Calu3 (cell line): Measurements from ENCODE around the gene SMDT1. TPM values are rescaled to one million over a fixed set of nuclear protein-coding genes. Genes with fewer than 3 reads are reported as not detected.

Experiments used
- BruUV-seq: library from RNA; stranded (reverse); fragments of 400-500 nt; replicated peaks from 2 replicates; lab custom pipeline; 2021; lab: Mats Ljungman, UMichigan
- CTCF ChIA-PET: fragments of 300-600 bp; sonication (Branson Sonifier 250); formaldehyde crosslinking; loops from one replicate; lab custom pipeline; 2022; ENCODE audit warnings: antibody characterized with exemption; lab: Charles Lee
- DNase-seq: peaks from one replicate; pipeline ENCODE4 v3.0.0; 2022
- H3K27ac Mint-ChIP-seq: one replicate; pipeline ENCODE4 v1.8.0; 2022; ENCODE audit warnings: mixed read lengths; ENCODE audit not compliant: unreplicated experiment
- H3K27me3 Mint-ChIP-seq: one replicate; pipeline ENCODE4 v1.8.0; 2022; ENCODE audit warnings: mixed read lengths; ENCODE audit not compliant: unreplicated experiment
- H3K36me3 Mint-ChIP-seq: one replicate; pipeline ENCODE4 v1.8.0; 2022; ENCODE audit warnings: mild to moderate bottlenecking, moderate library complexity, mixed read lengths; ENCODE audit not compliant: insufficient read depth, unreplicated experiment
- H3K4me1 Mint-ChIP-seq: one replicate; pipeline ENCODE4 v1.8.0; 2022; ENCODE audit warnings: mild to moderate bottlenecking, low read depth, mixed read lengths; ENCODE audit not compliant: unreplicated experiment
- H3K4me3 Mint-ChIP-seq: one replicate; pipeline ENCODE4 v1.8.0; 2022; ENCODE audit warnings: mild to moderate bottlenecking, low read depth, moderate library complexity, mixed read lengths; ENCODE audit not compliant: unreplicated experiment
- H3K9me3 Mint-ChIP-seq: one replicate; pipeline ENCODE4 v1.8.0; 2022; ENCODE audit warnings: low read depth, mixed read lengths; ENCODE audit not compliant: unreplicated experiment
- intact Hi-C: fragments of 100-400 bp; cut with micrococcal nuclease; formaldehyde crosslinking; loops from one replicate; pipeline ENCODE4 v1.10.0; 2022; ENCODE audit not compliant: unreplicated experiment
- total RNA-seq: library from RNA; stranded (reverse); gene quantifications from 2 replicates; pipeline ENCODE4 v1.2.3, GENCODE V29; 2022
- TF ChIP-seq, protein P1 (sequence below): fragments of 200-600 bp; IDR thresholded peaks from one replicate; pipeline ENCODE4 v1.8.0; 2022; ENCODE audit warnings: antibody characterized with exemption; ENCODE audit not compliant: unreplicated experiment

Gene SMDT1
- total RNA-seq, 1 experiment from 2014 or later: 60.8 TPM

DNA sequence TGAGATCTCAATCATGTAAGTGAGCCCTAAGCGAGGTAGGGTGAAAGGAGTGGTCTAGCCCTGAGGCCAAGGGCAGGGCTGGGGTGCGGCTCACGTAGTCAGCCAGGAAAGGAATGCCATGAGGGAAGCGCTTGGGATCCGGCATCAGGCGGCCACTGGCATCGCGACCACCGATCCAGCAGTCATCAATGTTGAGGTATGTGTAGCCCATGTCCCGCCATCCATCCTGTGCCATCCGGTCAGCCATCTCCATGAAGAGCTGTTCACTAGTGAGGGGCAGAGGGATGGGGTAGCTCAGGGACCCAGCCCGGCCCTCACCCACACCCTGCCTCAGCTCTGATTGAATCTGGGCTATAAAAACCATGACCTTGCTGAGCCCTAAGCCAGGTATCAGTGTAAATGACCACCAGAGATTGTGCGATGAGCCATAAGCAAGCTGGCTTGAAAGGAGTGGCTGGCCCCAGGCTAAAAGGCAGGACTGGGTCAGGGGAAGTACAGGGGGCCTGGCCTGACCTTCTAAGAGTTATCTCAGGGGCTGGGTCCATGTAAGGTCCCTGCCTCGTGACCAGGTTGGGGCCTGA lies 11.7 kb upstream of the SMDT1 start:
- DNase-seq: no peak
- Mint-ChIP-seq H3K27me3 (no peaks in the 10 kb centered on the region), H3K4me3 (no peak overlapping the region), H3K4me1 (no peaks in the 10 kb centered on the region), H3K9me3 (no peaks in the 10 kb centered on the region), H3K27ac (no peak overlapping the region), H3K36me3 (peaks cover 16% of the 10 kb centered on the region)
- intact Hi-C loops: no loop called here
- TF ChIP-seq, protein P1, sequence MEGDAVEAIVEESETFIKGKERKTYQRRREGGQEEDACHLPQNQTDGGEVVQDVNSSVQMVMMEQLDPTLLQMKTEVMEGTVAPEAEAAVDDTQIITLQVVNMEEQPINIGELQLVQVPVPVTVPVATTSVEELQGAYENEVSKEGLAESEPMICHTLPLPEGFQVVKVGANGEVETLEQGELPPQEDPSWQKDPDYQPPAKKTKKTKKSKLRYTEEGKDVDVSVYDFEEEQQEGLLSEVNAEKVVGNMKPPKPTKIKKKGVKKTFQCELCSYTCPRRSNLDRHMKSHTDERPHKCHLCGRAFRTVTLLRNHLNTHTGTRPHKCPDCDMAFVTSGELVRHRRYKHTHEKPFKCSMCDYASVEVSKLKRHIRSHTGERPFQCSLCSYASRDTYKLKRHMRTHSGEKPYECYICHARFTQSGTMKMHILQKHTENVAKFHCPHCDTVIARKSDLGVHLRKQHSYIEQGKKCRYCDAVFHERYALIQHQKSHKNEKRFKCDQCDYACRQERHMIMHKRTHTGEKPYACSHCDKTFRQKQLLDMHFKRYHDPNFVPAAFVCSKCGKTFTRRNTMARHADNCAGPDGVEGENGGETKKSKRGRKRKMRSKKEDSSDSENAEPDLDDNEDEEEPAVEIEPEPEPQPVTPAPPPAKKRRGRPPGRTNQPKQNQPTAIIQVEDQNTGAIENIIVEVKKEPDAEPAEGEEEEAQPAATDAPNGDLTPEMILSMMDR: no peak
- BruUV-seq: no TSS peak
- CTCF ChIA-PET: interaction anchor here (0.6 kb wide), 1 partner anchor 119 kb away, joined by 4 read pairs; no protein-coding TSS in a partner anchor

GRCh38 chr22:42068291-42068690 lies 11.2 kb upstream of the SMDT1 start:
- DNase-seq: no peak
- Mint-ChIP-seq H3K36me3 (peaks cover 13% of the 10 kb centered on the region), H3K9me3 (no peaks in the 10 kb centered on the region), H3K4me3 (no peak overlapping the region), H3K27me3 (no peaks in the 10 kb centered on the region), H3K4me1 (no peaks in the 10 kb centered on the region), H3K27ac (no peak overlapping the region)
- CTCF ChIA-PET: no interaction called here
- TF ChIP-seq, protein P1: no peak
- no TSS peak for BruUV-seq
- intact Hi-C loops: no loop called here

- no peak for DNase-seq
Observed at GRCh38 chr22:42069801-42070516, 9.5 kb upstream of the SMDT1 start.

More at GRCh38 chr22:42069801-42070516, 9.5 kb upstream of the SMDT1 start:
- TF ChIP-seq, protein P1: no peak
- H3K4me1 Mint-ChIP-seq: no peaks in the 10 kb centered on the region
- no peaks in the 10 kb centered on the region for H3K27me3 Mint-ChIP-seq
- H3K36me3 Mint-ChIP-seq: peaks cover 17% of the 10 kb centered on the region
- peak overlapping the region; percentile 67 for H3K27ac Mint-ChIP-seq
- intact Hi-C loops: loop anchor here (5.0 kb wide), 2 partner anchors 103 to 123 kb away; partner anchors contain the start of genes CENPM and SEPTIN3
- TSS peak; percentile 82 for BruUV-seq
- no peaks in the 10 kb centered on the region for H3K9me3 Mint-ChIP-seq
- peak overlapping the region; percentile 75 for H3K4me3 Mint-ChIP-seq
- CTCF ChIA-PET: interaction anchor here (0.6 to 2.0 kb wide), 2 partner anchors 8 to 21 kb away, joined by 3 to 5 read pairs; partner anchors contain the start of gene NDUFA6
